ENCODE data around the gene KCNG1.

The KCNG1 gene

DNA sequence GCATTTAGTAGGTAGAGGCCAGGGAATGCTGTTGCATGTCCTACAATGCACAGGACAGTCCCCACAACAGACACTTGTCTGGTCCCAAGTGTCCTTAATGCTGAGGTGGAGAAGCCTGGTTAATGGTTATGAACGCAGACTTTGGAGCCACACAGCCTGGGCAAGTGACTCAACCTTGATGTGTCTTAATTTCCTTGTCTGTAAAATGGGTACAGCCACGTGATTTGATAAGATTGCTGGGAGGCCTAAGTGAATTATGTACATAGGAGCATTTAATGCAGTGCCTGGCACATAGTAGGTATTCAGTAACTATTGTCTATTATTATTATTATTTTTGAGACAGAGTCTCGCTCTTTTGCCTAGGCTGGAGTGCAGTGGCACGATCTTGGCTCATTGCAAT lies 11.4 kb downstream of the KCNG1 start:
- no peak for DNase-seq

DNA sequence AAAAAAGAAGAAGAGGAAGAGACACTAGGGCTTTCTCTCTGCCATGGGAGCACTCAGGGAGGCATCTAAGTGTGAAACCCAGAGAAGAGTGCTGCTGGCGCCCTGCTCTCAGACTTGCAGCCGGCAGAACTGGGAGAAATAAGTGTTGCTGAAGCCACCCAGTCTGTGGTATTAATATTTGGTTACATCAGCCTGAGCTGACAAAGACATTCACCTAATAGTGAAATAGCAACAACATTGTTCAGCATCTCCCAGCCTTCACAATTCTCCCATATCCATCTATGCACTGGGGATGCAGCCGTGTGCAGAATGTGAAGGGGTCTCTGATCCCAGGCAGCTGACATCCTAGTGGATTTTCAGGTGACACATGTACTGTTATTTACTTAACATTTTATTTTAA lies 12.0 kb downstream of the KCNG1 start:
- no peak for DNase-seq

GRCh38 chr20:51010043-51010365 lies 12.9 kb downstream of the KCNG1 start:
- DNase-seq, result no peak

DNA sequence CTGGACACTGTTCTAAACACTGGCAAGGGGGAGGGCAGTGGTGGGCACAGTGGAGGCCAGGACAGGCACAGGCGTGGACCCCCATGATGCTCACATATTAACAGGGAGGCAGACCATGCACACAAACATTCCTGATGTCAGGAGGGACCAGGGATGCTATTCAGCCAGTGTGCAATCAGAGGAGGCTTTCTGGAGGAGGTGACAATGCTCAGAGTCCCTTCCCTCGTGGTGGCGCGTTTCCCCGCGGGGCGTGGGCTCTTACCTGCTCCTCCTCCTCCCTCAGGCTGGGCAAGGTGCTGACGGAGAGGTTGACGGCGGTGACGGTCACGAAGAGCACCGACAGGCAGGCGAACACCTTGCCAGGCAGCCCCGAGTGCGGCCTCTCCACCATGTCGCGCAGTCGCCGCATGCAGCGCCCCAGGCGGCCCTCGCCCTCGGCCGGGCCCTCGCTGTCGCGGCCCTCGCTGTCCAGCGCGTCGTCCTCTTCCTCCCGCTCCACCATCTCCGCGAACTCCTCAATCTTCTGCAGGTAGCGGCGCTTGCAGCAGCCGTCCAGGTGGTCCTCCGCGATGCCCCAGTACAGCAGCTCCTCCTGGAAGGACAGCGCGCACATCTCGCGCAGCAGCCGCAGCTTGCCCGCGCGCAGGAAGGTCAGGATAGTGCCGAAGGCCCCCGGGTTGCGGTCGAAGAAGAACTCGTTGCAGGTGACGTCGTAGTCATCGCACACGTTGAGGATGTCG lies 13.4 kb downstream of the KCNG1 start:
- DNase-seq, result no peak

DNA sequence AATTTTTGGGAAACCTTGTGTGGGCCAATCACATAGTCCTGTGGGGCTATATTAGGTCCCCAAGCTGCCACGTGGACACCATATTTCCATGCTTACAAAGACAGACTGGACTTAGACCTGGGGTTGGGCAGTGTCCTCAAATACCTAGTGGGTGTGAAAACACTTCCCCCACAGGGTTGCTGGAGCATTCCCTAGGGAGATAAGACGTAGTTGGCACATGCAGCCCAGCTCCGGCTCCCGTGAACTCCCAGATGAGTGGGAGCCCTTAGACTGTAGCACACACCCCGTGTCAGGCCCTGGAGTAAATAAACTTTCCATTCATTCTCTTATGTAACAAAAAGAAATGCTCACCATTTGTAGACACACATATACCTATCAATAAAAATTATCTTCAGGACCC lies 14.2 kb downstream of the KCNG1 start:
- no peak for DNase-seq

- DNase-seq, result no peak
Measured at GRCh38 chr20:51005214-51005613, 17.7 kb downstream of the KCNG1 start.

GRCh38 chr20:51004781-51005180 lies 18.1 kb downstream of the KCNG1 start:
- DNase-seq, result no peak

GRCh38 chr20:51004305-51004727 lies 18.6 kb downstream of the KCNG1 start:
- DNase-seq, result no peak

DNA sequence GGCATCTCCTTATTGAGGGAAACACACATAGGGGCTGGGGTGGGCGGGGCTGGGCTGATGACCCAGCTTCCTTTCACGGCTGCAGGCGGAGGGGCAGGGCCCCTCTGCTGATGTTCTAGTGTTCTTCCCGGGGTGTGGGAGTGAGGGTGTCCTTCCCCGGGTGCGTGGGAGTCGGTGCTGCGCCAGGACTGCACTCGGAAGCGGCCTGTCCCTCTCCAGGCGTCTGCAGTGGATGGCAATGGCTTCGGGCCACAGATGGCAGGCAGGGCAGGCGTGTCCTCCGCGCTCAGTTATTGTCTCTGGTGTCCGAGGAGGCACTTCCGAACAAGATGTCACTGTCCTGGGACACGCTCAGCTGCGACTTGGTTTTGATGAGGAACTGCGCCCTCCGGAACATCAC lies 19.2 kb downstream of the KCNG1 start:
- no peak for DNase-seq

GRCh38 chr20:51002633-51003032 lies 20.3 kb downstream of the KCNG1 start:
- no peak for DNase-seq

- no peak for DNase-seq
Measured at GRCh38 chr20:51001430-51002265, 21.3 kb downstream of the KCNG1 start.

GRCh38 chr20:50999355-50999754 lies 23.6 kb downstream of the KCNG1 start:
- DNase-seq, result no peak

DNA sequence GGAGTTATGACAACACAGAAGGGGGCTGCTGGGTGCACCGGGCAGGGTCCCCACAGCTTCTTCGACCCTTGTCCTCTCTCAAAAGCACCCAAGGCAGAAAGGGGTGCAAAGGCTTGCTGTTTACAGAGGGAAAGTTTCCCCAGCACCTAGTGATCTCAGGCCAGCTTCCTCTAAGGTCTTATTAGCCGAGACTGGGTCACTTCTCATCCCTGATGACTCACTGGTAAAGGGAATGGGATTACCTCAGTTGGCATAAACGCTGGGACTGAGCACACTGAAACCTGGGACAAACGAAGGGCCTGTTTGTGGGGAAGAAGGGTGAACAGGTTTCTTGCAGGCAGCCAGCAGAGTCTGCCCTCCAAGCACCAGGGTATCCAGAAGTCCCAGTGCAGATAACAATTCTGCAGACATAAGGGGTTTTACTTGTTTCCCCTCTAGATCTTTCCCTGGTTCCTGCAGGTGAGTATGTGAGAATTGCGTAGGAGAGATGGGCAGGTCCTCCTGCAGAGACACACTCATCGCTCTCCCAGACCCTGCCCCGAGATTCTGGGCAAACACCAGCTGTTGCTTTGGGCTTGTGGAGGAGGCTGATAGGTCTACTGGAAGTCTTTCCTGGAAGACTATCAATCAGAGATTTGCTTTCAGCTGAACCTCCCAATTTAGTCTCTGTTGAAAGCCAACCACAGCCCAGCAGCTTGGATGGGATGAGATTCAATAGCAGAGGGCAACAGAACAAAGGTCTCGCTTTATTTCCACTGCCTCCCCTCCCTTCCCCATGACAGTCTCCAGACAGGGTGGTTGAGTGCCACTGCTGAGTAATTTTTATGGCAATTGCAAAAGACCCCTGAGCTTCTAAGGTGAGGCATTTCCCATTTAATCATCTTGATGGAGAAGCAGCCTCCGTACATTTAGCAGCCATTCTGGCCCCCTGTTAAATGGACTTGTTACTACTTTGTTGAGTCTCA lies 25.7 kb downstream of the KCNG1 start:
- no peak for DNase-seq

GRCh38 chr20:50995506-50995905 lies 27.4 kb downstream of the KCNG1 start:
- no peak for DNase-seq

DNA sequence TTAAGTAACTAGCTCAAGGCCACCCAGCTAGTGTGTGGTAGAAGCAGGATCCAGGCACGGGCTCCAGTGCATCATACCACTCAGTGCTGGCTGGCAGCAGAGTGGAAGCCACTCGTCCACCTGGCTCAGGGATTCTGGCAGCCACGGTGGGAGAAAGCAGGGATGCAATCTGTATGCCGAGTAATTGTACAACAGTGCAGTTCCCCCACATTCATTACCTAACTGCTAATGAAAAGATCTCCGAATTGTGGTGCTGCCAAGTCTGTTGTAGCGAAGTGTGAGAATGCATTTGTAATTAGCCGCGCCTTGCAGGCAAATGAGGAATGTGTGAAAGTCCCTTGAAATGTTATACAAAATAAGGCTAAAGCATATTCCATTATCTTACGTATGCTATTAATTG lies 29.0 kb downstream of the KCNG1 start:
- DNase-seq, result no peak

DNA sequence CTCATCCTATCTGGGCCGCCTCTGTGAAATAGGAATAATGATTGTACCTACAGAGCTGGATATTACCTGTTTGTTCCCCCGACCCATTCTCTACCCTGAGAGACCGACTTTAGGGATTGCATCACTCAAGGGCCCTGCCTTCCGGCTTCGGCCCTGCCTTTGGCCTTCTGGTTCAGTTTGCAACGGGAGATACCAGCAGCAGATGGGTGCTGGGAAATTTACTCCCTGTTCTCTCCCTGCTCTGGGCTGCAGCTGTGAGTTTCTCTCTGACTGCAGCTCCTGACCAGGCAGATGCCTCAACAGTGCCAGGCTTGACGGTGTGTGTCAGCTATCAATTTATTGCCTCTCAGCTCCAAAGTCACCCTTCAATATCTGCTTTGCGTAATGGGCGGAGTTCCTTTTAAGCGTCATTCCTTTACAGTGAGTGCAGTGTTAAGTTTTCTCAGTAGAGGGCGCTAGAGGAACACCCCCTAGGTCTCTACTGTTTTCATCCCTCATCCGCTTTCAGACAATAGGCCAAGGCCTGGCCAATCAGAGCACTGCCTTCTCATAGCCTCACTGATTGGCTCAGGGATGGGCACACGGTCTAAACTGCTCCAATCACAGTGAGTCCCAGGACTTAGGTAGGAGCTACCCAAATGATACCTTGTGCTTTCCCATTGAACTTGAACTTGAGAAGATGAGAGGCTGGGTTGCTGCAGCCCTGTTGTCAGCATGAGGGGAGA lies 30.0 kb downstream of the KCNG1 start:
- no peak for DNase-seq

DNA sequence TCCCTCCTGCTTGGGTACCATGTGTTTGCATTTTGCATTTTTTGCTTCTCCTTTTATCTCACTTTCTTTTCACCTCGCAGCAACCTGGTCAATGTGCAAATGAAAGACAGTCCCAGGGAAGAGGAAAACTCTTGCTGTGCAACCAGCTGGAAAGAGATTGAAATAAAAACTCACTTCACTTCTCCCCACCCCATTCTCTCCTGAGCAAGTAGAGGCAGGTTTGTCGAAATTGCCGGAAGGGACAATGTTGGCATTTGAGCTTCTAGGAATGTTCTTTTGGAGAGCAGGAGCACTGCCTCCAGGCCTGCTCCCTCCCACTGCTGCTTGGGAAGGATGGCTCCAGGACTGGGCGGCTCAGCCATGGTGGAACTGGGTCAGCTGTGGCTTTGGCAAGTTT lies 30.6 kb downstream of the KCNG1 start:
- DNase-seq, result no peak

GRCh38 chr20:50991076-50991475 lies 31.8 kb downstream of the KCNG1 start:
- DNase-seq, result no peak

DNA sequence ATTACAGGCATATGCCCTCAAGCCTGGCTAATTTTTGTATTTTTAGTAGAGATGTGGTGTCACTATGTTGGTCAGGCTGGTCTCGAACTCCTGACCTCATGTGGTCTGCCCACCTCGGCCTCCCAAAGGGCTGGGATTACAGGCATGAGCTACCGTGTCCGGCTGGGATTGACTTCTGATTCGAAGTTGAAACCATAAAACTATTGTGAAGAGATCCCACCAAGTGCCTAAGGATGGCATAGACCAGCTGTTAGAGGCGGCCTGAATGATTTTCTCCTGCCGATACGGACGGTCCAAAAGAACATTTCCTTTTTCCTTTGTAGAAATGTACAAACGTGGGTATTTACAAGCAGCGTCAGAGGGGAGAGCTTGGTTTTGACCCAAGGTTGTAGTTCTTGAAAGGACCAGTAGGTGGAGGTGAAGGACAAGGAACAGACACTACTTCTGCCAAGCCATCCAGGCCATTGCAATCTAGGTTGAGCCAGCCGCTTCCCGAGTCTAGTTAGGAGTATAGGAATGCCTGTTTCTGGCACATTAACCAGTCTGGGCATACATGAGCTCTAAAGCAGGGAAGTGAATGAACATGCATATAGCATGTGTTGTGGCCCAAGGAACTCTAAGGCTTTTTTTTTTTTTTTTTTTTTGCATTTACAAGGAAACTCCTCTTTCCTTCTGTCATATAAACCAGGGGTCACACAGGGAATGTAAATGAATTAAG lies 35.3 kb downstream of the KCNG1 start:
- no peak for DNase-seq

GRCh38 chr20:50983321-50983720 lies 39.6 kb downstream of the KCNG1 start:
- DNase-seq, result no peak

GRCh38 chr20:50982363-50982762 lies 40.5 kb downstream of the KCNG1 start:
- DNase-seq, result no peak

- DNase-seq, result no peak
Measured at GRCh38 chr20:50981714-50982048, 41.2 kb downstream of the KCNG1 start.

Data from cortex of kidney (tissue), 1 donor.